K562 (cell line): ENCODE data around the gene ADAM22. TPM values are rescaled to one million over a fixed set of nuclear protein-coding genes. Genes with fewer than 3 reads are reported as not detected.

Experiments used
- ATAC-seq: fragments of 200-7000 bp; cut with Tn5 transposase; 3 replicates; pipeline ENCODE4 v1.9.1; 2020; ENCODE audit warnings: moderate library complexity
- BruUV-seq: library from RNA; stranded (reverse); fragments of 400-500 nt; replicated peaks from 2 replicates; lab custom pipeline; 2021; lab: Mats Ljungman, UMichigan
- CTCF ChIA-PET: fragments of 300-600 bp; formaldehyde crosslinking; extraction: SDS; loops from one replicate; lab custom pipeline; 2021; ENCODE audit warnings: low intra/inter-chr PET ratio; lab: Yijun Ruan, JAX
- POLR2A ChIA-PET: fragments of 300-600, 350-650 bp; sonication (Branson Sonifier 250); formaldehyde crosslinking; extraction: SDS; loops from one replicate; lab custom pipeline; 2021; ENCODE audit warnings: antibody characterized with exemption, inconsistent platforms; lab: Yijun Ruan, JAX
- DNase-seq, 4 experiments: peaks; one replicate each; pipeline versions ENCODE4 v3.0.0 to v3.0.0-alpha.2; 2011 to 2018; ENCODE audit warnings: low spot score in 3 of 4, mixed read lengths in 3 of 4; ENCODE audit errors: extremely low read depth in 1 of 4
- FAIRE-seq: peaks from 2 replicates; lab custom pipeline; 2011; peaks lifted over from hg19 to GRCh38; lab: Jason Lieb, UNC
- H2AFZ ChIP-seq: 2 replicates; pipeline ENCODE4 v1.6.0; 2011; ENCODE audit warnings: low read depth, low read length, control low read depth, inconsistent platforms
- H3K27ac ChIP-seq: fragments of 200-600 bp; 3 replicates; pipeline ENCODE4 v1.8.0; 2011; ENCODE audit warnings: low read depth, mild to moderate bottlenecking, control low read depth, inconsistent platforms, low read length, moderate library complexity, mixed read lengths; ENCODE audit errors: extremely low read depth
- H3K27me3 ChIP-seq, 2 experiments: fragments of 300-600 bp in 1 of 2; 2 replicates in 1 of 2; 3 replicates in 1 of 2; pipeline versions ENCODE4 v1.6.0 to v1.8.0; 2011; ENCODE audit warnings: inconsistent platforms in 2 of 2, low read length in 2 of 2, mild to moderate bottlenecking in 1 of 2, mixed read lengths in 1 of 2, moderate library complexity in 1 of 2; ENCODE audit not compliant: control insufficient read depth in 2 of 2, insufficient read depth in 2 of 2
- H3K36me3 ChIP-seq: fragments of 300-600 bp; 3 replicates; pipeline ENCODE4 v1.8.0; 2011; ENCODE audit warnings: mild to moderate bottlenecking, low read length, inconsistent platforms; ENCODE audit not compliant: control insufficient read depth, insufficient read depth
- H3K4me1 ChIP-seq, 2 experiments: fragments of 200-600 bp in 1 of 2; replicated peaks in 1 of 2; 2 replicates in 1 of 2; 3 replicates in 1 of 2; pipeline versions ENCODE4 v1.5.1 to v1.8.0; 2011; ENCODE audit warnings: inconsistent platforms in 2 of 2, low read length in 2 of 2, mild to moderate bottlenecking in 1 of 2, mixed read lengths in 1 of 2, moderate library complexity in 1 of 2; ENCODE audit not compliant: control insufficient read depth in 2 of 2, insufficient read depth in 2 of 2
- H3K4me2 ChIP-seq: 2 replicates; pipeline ENCODE4 v1.6.1; 2011; ENCODE audit warnings: low read length, control low read depth, inconsistent platforms, mixed read lengths; ENCODE audit not compliant: insufficient read depth
- H3K4me3 ChIP-seq: fragments of 200-600 bp; sonication (generic), shearing (Covaris generic); 2 replicates; pipeline ENCODE4 v1.5.1; 2016; ENCODE audit warnings: control low read depth, inconsistent platforms
- H3K79me2 ChIP-seq: fragments of 200-600 bp; 3 replicates; pipeline ENCODE4 v1.8.0; 2011; ENCODE audit warnings: low read length, inconsistent platforms; ENCODE audit not compliant: control insufficient read depth, insufficient read depth
- H3K9ac ChIP-seq, 2 experiments: 2 replicates each; pipeline versions ENCODE4 v1.6.0 to v1.6.1; 2011; ENCODE audit warnings: low read depth in 2 of 2, low read length in 2 of 2, control low read depth in 1 of 2, inconsistent platforms in 1 of 2, mild to moderate bottlenecking in 1 of 2, mixed read lengths in 1 of 2; ENCODE audit not compliant: insufficient read depth in 1 of 2
- H3K9me1 ChIP-seq: one replicate; pipeline ENCODE4 v1.6.0; 2011; ENCODE audit warnings: inconsistent platforms, mild to moderate bottlenecking, low read length, moderate library complexity; ENCODE audit not compliant: control insufficient read depth, insufficient read depth
- H3K9me3 ChIP-seq: replicated peaks from 2 replicates; pipeline ENCODE4 v1.5.1; 2011; ENCODE audit warnings: low read depth, low read length, inconsistent platforms; ENCODE audit not compliant: control insufficient read depth, insufficient read depth
- H4K20me1 ChIP-seq: replicated peaks from 2 replicates; pipeline ENCODE4 v1.6.1; 2011; ENCODE audit warnings: low read length, inconsistent platforms, mixed read lengths; ENCODE audit not compliant: control insufficient read depth, insufficient read depth
- ATF1 ChIP-seq, 2 experiments: fragments of 450-650 bp in 1 of 2; IDR thresholded peaks; 2 replicates each; pipeline ENCODE4 v1.6.1; 2016; ENCODE audit warnings: missing compliant biosample characterization in 1 of 2, missing genetic modification characterization in 1 of 2
- EZH2 ChIP-seq: IDR thresholded peaks from 2 replicates; pipeline ENCODE4 v1.6.1; 2012; ENCODE audit warnings: low read depth, mild to moderate bottlenecking, inconsistent platforms, low read length, borderline replicate concordance
- FOXJ3 ChIP-seq: sonication (generic); formaldehyde crosslinking; IDR thresholded peaks from 2 replicates; pipeline ENCODE4 v1.4.0; 2020; ENCODE audit warnings: mild to moderate bottlenecking, missing genetic modification reagents
- KDM5B ChIP-seq: fragments of 200-600 bp; sonication (generic); IDR thresholded peaks from 2 replicates; pipeline ENCODE4 v1.6.1; 2012; ENCODE audit warnings: low read depth, mild to moderate bottlenecking, moderate library complexity, low read length, control low read depth, inconsistent platforms; ENCODE audit not compliant: insufficient replicate concordance
- SMAD2 ChIP-seq: fragments of 150-350 bp; IDR thresholded peaks from 2 replicates; pipeline ENCODE4 v1.6.1; 2014; ENCODE audit warnings: low read depth, mild to moderate bottlenecking, low read length
- ZNF263 ChIP-seq: sonication (generic); formaldehyde crosslinking; IDR thresholded peaks from 2 replicates; pipeline ENCODE4 v1.8.0; 2022; ENCODE audit warnings: mild to moderate bottlenecking, missing genetic modification reagents, borderline replicate concordance
- ZNF282 ChIP-seq: sonication (generic); formaldehyde crosslinking; IDR thresholded peaks from 2 replicates; pipeline ENCODE4 v1.8.1; 2023; ENCODE audit warnings: missing genetic modification reagents
- ZNF436 ChIP-seq: fragments of 250-450, 450-650 bp; sonication (Bioruptor Pico); formaldehyde crosslinking; IDR thresholded peaks from 2 replicates; pipeline ENCODE4 v1.7.0; 2020; ENCODE audit warnings: mild to moderate bottlenecking
- in situ Hi-C: fragments of 300-500 bp; cut with MboI; formaldehyde crosslinking; loops from 4 replicates; pipeline ENCODE4 v1.15.0; 2018; ENCODE audit warnings: inconsistent platforms, mixed read lengths
- intact Hi-C: fragments of 100-400 bp; cut with micrococcal nuclease; formaldehyde crosslinking; loops from 2 replicates; pipeline ENCODE4 v1.14.2; 2022
- polyA plus RNA-seq, 8 experiments: library from polyadenylated mRNA; depleted of rRNA in 4 of 8; stranded (reverse) in 5 of 8; unstranded in 3 of 8; fragments of >200 nt; fragmentation: Nextera tagmentation in 2 of 8; fragmentation: Illumina TruSeq in 1 of 8; extraction: Ambion mirVana in 2 of 8; extraction: Trizol in 1 of 8; gene quantifications; 2 replicates each; pipeline versions ENCODE4 v1.2.1 to v1.2.3, GENCODE V29; 2011 to 2014; ENCODE audit warnings: inconsistent platforms in 1 of 8, missing spikeins in 1 of 8
- total RNA-seq, 7 experiments: library from RNA; depleted of rRNA in 6 of 7; stranded (reverse); fragments of >200 nt in 6 of 7; fragmentation: Illumina TruSeq in 2 of 7; extraction: Trizol in 2 of 7; gene quantifications; 2 replicates each; pipeline versions ENCODE4 v1.2.1 to v1.2.3, GENCODE V29; 2011 to 2021; ENCODE audit warnings: low replicate concordance in 1 of 7
- TF ChIP-seq, protein P1 (sequence below), 2 experiments: fragments of 450-650 bp; IDR thresholded peaks; 2 replicates each; pipeline ENCODE4 v1.6.1; 2018; ENCODE audit warnings: mild to moderate bottlenecking in 2 of 2, low read depth in 1 of 2; ENCODE audit not compliant: partially characterized antibody in 2 of 2

The ADAM22 gene
- total and polyA plus RNA-seq, 9 of the 15 experiments (the other 6 are each of a cell fraction or from before 2014, with no cell fraction given) = 0.01 to 0.58 (median 0.18) TPM

DNA sequence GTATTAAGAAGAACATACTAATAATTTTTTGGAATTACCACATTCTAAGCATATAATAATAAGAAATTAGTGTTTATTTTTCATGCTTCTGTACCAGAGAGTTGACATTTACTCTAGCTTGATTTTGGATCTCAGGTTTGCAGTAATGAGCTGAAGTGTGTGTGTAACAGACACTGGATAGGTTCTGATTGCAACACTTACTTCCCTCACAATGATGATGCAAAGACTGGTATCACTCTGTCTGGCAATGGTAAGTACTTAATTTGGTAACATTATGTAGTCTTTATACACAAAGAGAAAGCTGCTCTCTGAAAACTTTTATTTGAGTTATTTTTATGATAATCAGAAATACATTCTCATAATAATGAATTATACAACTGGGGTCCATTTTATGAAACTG is 231.6 kb downstream of the ADAM22 start:
- no peak overlapping the region for H3K4me2 ChIP-seq

More for the DNA sequence above, 231.6 kb downstream of the ADAM22 start:
- FAIRE-seq (no peak), ATAC-seq (no peak)
- POLR2A ChIA-PET = no interaction called here
- no peaks in the 10 kb centered on the region for H4K20me1 ChIP-seq
- no peaks in the 10 kb centered on the region for H3K4me1 ChIP-seq
- H3K9me1 ChIP-seq = no peaks in the 10 kb centered on the region
- no peaks in the 10 kb centered on the region for H3K36me3 ChIP-seq
- H3K9ac ChIP-seq = no peak overlapping the region
- no peak overlapping the region for H2AFZ ChIP-seq
- TF ChIP-seq ZNF436 (no peak), FOXJ3 (CRISPR knock-in tag) (no peak), ZNF282 (CRISPR knock-in tag) (no peak), KDM5B (no peak), EZH2 (no peak), ZNF263 (CRISPR knock-in tag) (no peak), ATF1 (CRISPR knock-in tag; IDR thresholded peaks at IDR 0.05) (no peak), ATF1 (tag; IDR thresholded peaks at IDR 0.05) (no peak), SMAD2 (no peak)
- TF ChIP-seq, protein P1, sequence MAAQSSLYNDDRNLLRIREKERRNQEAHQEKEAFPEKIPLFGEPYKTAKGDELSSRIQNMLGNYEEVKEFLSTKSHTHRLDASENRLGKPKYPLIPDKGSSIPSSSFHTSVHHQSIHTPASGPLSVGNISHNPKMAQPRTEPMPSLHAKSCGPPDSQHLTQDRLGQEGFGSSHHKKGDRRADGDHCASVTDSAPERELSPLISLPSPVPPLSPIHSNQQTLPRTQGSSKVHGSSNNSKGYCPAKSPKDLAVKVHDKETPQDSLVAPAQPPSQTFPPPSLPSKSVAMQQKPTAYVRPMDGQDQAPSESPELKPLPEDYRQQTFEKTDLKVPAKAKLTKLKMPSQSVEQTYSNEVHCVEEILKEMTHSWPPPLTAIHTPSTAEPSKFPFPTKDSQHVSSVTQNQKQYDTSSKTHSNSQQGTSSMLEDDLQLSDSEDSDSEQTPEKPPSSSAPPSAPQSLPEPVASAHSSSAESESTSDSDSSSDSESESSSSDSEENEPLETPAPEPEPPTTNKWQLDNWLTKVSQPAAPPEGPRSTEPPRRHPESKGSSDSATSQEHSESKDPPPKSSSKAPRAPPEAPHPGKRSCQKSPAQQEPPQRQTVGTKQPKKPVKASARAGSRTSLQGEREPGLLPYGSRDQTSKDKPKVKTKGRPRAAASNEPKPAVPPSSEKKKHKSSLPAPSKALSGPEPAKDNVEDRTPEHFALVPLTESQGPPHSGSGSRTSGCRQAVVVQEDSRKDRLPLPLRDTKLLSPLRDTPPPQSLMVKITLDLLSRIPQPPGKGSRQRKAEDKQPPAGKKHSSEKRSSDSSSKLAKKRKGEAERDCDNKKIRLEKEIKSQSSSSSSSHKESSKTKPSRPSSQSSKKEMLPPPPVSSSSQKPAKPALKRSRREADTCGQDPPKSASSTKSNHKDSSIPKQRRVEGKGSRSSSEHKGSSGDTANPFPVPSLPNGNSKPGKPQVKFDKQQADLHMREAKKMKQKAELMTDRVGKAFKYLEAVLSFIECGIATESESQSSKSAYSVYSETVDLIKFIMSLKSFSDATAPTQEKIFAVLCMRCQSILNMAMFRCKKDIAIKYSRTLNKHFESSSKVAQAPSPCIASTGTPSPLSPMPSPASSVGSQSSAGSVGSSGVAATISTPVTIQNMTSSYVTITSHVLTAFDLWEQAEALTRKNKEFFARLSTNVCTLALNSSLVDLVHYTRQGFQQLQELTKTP (IDR thresholded peaks at IDR 0.05; ENCODE audit: low read depth in 1 of 2, partially characterized antibody in 2 of 2) = no peak
- TF ChIP-seq, all 486 proteins: peak for 0
- Histone ChIP-seq H3K4me3 (no peak overlapping the region), H3K27ac (no peak overlapping the region), H3K9me3 (no peaks in the 10 kb centered on the region), H3K79me2 (no peaks in the 10 kb centered on the region), H3K27me3 (no peaks in the 10 kb centered on the region)
- CTCF ChIA-PET = no interaction called here
- BruUV-seq = no TSS peak
- DNase-seq = no peak
- intact Hi-C loops = loop anchor here (2.0 to 5.0 kb wide), 2 partner anchors 369 to 658 kb away; no protein-coding TSS in a partner anchor
- in situ Hi-C loops = no loop called here
